H9 (cell line): ENCODE results near the gene ANAPC4. TPM values are rescaled to one million over a fixed set of nuclear protein-coding genes. Genes with fewer than 3 reads are reported as not detected.

Source experiments
- DNase-seq: peaks from one replicate; pipeline ENCODE4 v3.0.0-alpha.2; 2017
- H2AFZ ChIP-seq: one replicate; pipeline ENCODE4 v1.6.1; 2013; ENCODE audit warnings: mild to moderate bottlenecking, low read length, control low read depth, moderate library complexity
- H2AK5ac ChIP-seq: 2 replicates; pipeline ENCODE4 v1.6.1; 2013; ENCODE audit warnings: low read length, control low read depth, mixed read lengths; ENCODE audit not compliant: insufficient read length
- H2BK120ac ChIP-seq: one replicate; pipeline ENCODE4 v1.6.1; 2013; ENCODE audit warnings: low read depth, mild to moderate bottlenecking, low read length, control low read depth, inconsistent platforms; ENCODE audit not compliant: poor library complexity, severe bottlenecking
- H2BK12ac ChIP-seq: 2 replicates; pipeline ENCODE4 v1.6.1; 2013; ENCODE audit warnings: low read length, control low read depth, mixed read lengths, low read depth; ENCODE audit not compliant: insufficient read length
- H2BK15ac ChIP-seq: 2 replicates; pipeline ENCODE4 v1.6.1; 2013; ENCODE audit warnings: low read depth, low read length, control low read depth
- H2BK20ac ChIP-seq: one replicate; pipeline ENCODE4 v1.6.1; 2013; ENCODE audit warnings: low read depth, mild to moderate bottlenecking, low read length, control low read depth, inconsistent platforms; ENCODE audit not compliant: poor library complexity, severe bottlenecking
- H2BK5ac ChIP-seq: 2 replicates; pipeline ENCODE4 v1.6.1; 2013; ENCODE audit warnings: low read length, control low read depth, mixed read lengths; ENCODE audit not compliant: insufficient read length
- H3K14ac ChIP-seq: 2 replicates; pipeline ENCODE4 v1.6.1; 2013; ENCODE audit warnings: low read length, control low read depth; ENCODE audit not compliant: insufficient read depth
- H3K18ac ChIP-seq: 2 replicates; pipeline ENCODE4 v1.6.1; 2013; ENCODE audit warnings: low read depth, mild to moderate bottlenecking, mixed read lengths, low read length, control low read depth; ENCODE audit not compliant: insufficient read length
- H3K23ac ChIP-seq: 2 replicates; pipeline ENCODE4 v1.6.1; 2013; ENCODE audit warnings: low read length, control low read depth, mixed read lengths, low read depth; ENCODE audit not compliant: insufficient read length
- H3K23me2 ChIP-seq: 2 replicates; pipeline ENCODE4 v1.6.1; 2013; ENCODE audit warnings: low read depth, mild to moderate bottlenecking, mixed read lengths, low read length, control low read depth; ENCODE audit not compliant: insufficient read length, poor library complexity, severe bottlenecking
- H3K27ac ChIP-seq: 2 replicates; pipeline ENCODE4 v1.5.1; 2013; ENCODE audit warnings: low read length, control low read depth, mixed read lengths, low read depth; ENCODE audit not compliant: insufficient read length
- H3K27me3 ChIP-seq: 2 replicates; pipeline ENCODE4 v1.6.1; 2013; ENCODE audit warnings: low read length, control low read depth, inconsistent platforms; ENCODE audit not compliant: insufficient read depth
- H3K4ac ChIP-seq: 2 replicates; pipeline ENCODE4 v1.6.1; 2013; ENCODE audit warnings: low read depth, mild to moderate bottlenecking, control low read depth, inconsistent platforms, low read length, moderate library complexity
- H3K4me1 ChIP-seq: 2 replicates; pipeline ENCODE4 v1.6.1; 2013; ENCODE audit warnings: low read length, control low read depth, inconsistent platforms; ENCODE audit not compliant: insufficient read depth
- H3K4me2 ChIP-seq: 2 replicates; pipeline ENCODE4 v1.6.1; 2013; ENCODE audit warnings: low read length, control low read depth, mixed read lengths; ENCODE audit not compliant: insufficient read length, insufficient read depth
- H3K56ac ChIP-seq: 2 replicates; pipeline ENCODE4 v1.6.1; 2013; ENCODE audit warnings: low read depth, mild to moderate bottlenecking, mixed read lengths, low read length, control low read depth; ENCODE audit not compliant: insufficient read length
- H3K79me1 ChIP-seq: 2 replicates; pipeline ENCODE4 v1.6.1; 2013; ENCODE audit warnings: low read depth, mild to moderate bottlenecking, moderate library complexity, low read length, control low read depth, inconsistent platforms; ENCODE audit not compliant: insufficient read depth, poor library complexity, severe bottlenecking
- H3K79me2 ChIP-seq: 2 replicates; pipeline ENCODE4 v1.6.1; 2013; ENCODE audit warnings: low read length, control low read depth, inconsistent platforms; ENCODE audit not compliant: insufficient read depth
- H3K9ac ChIP-seq: 2 replicates; pipeline ENCODE4 v1.6.1; 2013; ENCODE audit warnings: low read length, control low read depth, mixed read lengths; ENCODE audit not compliant: insufficient read length; ENCODE audit errors: extremely low read depth
- H3K9me3 ChIP-seq: one replicate; pipeline ENCODE4 v1.6.1; 2013; ENCODE audit warnings: low read depth, low read length, inconsistent platforms; ENCODE audit not compliant: control insufficient read depth
- H3T11ph ChIP-seq: one replicate; pipeline ENCODE4 v1.6.1; 2013; ENCODE audit warnings: mild to moderate bottlenecking, low read length, control low read depth, inconsistent platforms
- H4K20me1 ChIP-seq: one replicate; pipeline ENCODE4 v1.6.1; 2013; ENCODE audit not compliant: control insufficient read depth, insufficient read length, insufficient read depth
- H4K5ac ChIP-seq: 2 replicates; pipeline ENCODE4 v1.6.1; 2013; ENCODE audit warnings: low read depth, mild to moderate bottlenecking, mixed read lengths, low read length, control low read depth; ENCODE audit not compliant: insufficient read length
- H4K8ac ChIP-seq: replicated peaks from 2 replicates; pipeline ENCODE4 v1.6.1; 2013; ENCODE audit warnings: low read length, control low read depth, mixed read lengths, low read depth; ENCODE audit not compliant: insufficient read length
- H4K91ac ChIP-seq: 2 replicates; pipeline ENCODE4 v1.6.1; 2013; ENCODE audit warnings: low read depth, mild to moderate bottlenecking, moderate library complexity, mixed read lengths, low read length, control low read depth; ENCODE audit not compliant: insufficient read length
- H3K27ac Mint-ChIP-seq, 3 experiments: 2 replicates in 2 of 3; 3 replicates in 1 of 3; pipeline ENCODE4 v1.8.0; 2020 to 2021; ENCODE audit warnings: mixed read lengths in 3 of 3, mild to moderate bottlenecking in 1 of 3, moderate library complexity in 1 of 3
- H3K27me3 Mint-ChIP-seq: 2 replicates; pipeline ENCODE4 v1.8.0; 2021; ENCODE audit warnings: low read depth, mild to moderate bottlenecking, moderate library complexity, mixed read lengths
- H3K36me3 Mint-ChIP-seq, 3 experiments: 2 replicates in 2 of 3; 3 replicates in 1 of 3; pipeline ENCODE4 v1.8.0; 2020 to 2021; ENCODE audit warnings: low read depth in 3 of 3, mixed read lengths in 3 of 3; ENCODE audit not compliant: insufficient read depth in 1 of 3
- H3K4me1 Mint-ChIP-seq, 2 experiments: 2 replicates each; pipeline ENCODE4 v1.8.0; 2020; ENCODE audit warnings: mixed read lengths in 2 of 2
- H3K4me3 Mint-ChIP-seq, 2 experiments: 2 replicates in 1 of 2; 3 replicates in 1 of 2; pipeline ENCODE4 v1.8.0; 2020 to 2021; ENCODE audit warnings: mild to moderate bottlenecking in 2 of 2, mixed read lengths in 2 of 2, moderate library complexity in 1 of 2
- H3K9me3 Mint-ChIP-seq, 2 experiments: 2 replicates in 1 of 2; 3 replicates in 1 of 2; pipeline ENCODE4 v1.8.0; 2020; ENCODE audit warnings: mild to moderate bottlenecking in 2 of 2, mixed read lengths in 2 of 2, moderate library complexity in 1 of 2
- CTCF ChIP-seq: fragments of 200-600 bp; sonication (generic); conservative IDR thresholded peaks from 3 replicates; pipeline ENCODE4 v1.8.0; 2021; ENCODE audit warnings: antibody characterized with exemption, mild to moderate bottlenecking
- WGBS: extraction: QIAGEN DNeasy Blood & Tissue Kit; methylation state at CpG from one replicate; pipeline ENCODE4 v1.1.7; 2013; ENCODE audit warnings: missing lambda C conversion rate, low lambda C conversion rate, mixed read lengths; ENCODE audit not compliant: insufficient read length; ENCODE audit errors: extremely low coverage; 5-methylcytosine and 5-hydroxymethylcytosine counted together
- total RNA-seq: library from RNA; stranded (reverse); gene quantifications from 2 replicates; pipeline ENCODE4 v1.2.1, GENCODE V29; 2021

ANAPC4 gene
- total RNA-seq, 1 experiment from 2014 or later: 42.5 TPM

GRCh38 chr4:25406081-25406692, 29.1 kb downstream of the ANAPC4 start:
- no CpG with 5 or more reads among the region's 5 CpGs for WGBS
- Mint-ChIP-seq H3K9me3 (no peaks in the 10 kb centered on the region), H3K36me3 (peaks cover 11 to 75% (median 56%) of the 10 kb centered on the region in 3 experiments; a peak in 6 of 7 replicates)

More at GRCh38 chr4:25406081-25406692, 29.1 kb downstream of the ANAPC4 start:
- H3K4me2 ChIP-seq: no peak overlapping the region
- H2AFZ ChIP-seq: no peak overlapping the region
- no peak overlapping the region for H3K14ac ChIP-seq
- H3K9ac ChIP-seq: no peak overlapping the region
- H4K8ac ChIP-seq: no peak overlapping the region
- no peak overlapping the region for H2BK12ac ChIP-seq
- H3K79me2 ChIP-seq: no peaks in the 10 kb centered on the region
- H4K5ac ChIP-seq: no peak overlapping the region
- H2BK15ac ChIP-seq: no peak overlapping the region
- H3K18ac ChIP-seq: no peak overlapping the region
- H2BK5ac ChIP-seq: no peak overlapping the region
- no peaks in the 10 kb centered on the region for H3K79me1 ChIP-seq
- Mint-ChIP-seq H3K27ac (no peak overlapping the region), H3K4me3 (no peak overlapping the region), H3K27me3 (no peaks in the 10 kb centered on the region), H3K4me1 (no peaks in the 10 kb centered on the region)
- H3K23ac ChIP-seq: no peak overlapping the region
- H3K23me2 ChIP-seq: no peaks in the 10 kb centered on the region
- H2AK5ac ChIP-seq: no peak overlapping the region
- H3T11ph ChIP-seq: no peak overlapping the region
- H4K91ac ChIP-seq: no peak overlapping the region
- no peak overlapping the region for H2BK20ac ChIP-seq
- H3K27me3 ChIP-seq: no peaks in the 10 kb centered on the region
- no peak overlapping the region for H3K4ac ChIP-seq
- no peak for DNase-seq
- no peak overlapping the region for H3K56ac ChIP-seq
- no peaks in the 10 kb centered on the region for H3K9me3 ChIP-seq
- no peak overlapping the region for H2BK120ac ChIP-seq
- H3K27ac ChIP-seq: no peak overlapping the region
- no peaks in the 10 kb centered on the region for H3K4me1 ChIP-seq
- no peak for TF ChIP-seq CTCF
- H4K20me1 ChIP-seq: no peaks in the 10 kb centered on the region
